Measurements from ENCODE around the gene GABBR2.

The GABBR2 gene

DNA sequence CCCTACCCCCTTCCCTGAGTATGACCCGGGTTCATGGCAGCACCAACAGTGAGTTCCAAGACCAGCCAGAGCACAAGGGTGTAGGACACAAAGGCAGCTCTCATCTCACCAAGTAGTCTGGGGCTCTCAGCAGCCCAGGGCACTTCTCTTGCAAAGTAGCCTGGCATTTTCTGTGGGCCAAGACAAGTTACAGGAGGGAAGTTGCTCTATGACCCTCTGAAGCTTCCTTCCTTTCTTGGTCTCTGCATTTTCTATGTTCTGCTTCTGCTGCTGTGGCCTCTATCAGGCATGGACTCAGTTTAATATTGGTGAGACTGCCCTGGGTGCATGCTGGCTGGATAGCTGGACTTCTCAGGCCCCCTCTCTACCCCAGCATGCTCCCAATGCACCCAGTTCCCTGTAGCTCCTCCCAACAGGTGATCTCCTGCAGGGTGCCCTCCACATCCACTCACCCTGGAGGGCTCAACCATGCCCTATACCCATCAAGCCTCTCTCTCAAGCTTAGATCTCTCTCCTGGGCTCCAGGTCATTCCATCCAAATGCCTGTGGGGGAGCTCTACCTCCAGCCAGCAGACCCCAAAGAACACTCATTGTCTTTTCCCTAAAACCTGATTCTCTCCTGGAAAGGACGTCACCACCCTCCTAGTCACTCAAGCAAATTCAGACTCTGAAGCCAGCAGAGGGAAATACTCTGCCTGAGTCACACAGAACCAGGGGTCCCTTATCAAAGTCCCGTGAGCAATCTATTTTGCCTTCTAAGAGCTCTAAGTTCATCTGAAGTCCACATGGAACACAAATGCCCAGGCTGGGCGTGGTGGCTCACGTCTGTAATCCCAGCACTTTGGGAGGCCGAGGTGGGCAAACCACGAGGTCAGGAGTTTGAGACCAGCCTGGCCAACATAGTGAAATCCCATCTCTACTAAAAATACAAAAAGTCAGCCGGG is 467.1 kb downstream of the GABBR2 start:
- TF ChIP-seq, protein P1, sequence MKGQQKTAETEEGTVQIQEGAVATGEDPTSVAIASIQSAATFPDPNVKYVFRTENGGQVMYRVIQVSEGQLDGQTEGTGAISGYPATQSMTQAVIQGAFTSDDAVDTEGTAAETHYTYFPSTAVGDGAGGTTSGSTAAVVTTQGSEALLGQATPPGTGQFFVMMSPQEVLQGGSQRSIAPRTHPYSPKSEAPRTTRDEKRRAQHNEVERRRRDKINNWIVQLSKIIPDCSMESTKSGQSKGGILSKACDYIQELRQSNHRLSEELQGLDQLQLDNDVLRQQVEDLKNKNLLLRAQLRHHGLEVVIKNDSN (IDR thresholded peaks at IDR 0.05) = no peak
- TF ChIP-seq CREB1 (IDR thresholded peaks at IDR 0.05; ENCODE audit: low read depth) (no peak), EGR1 (IDR thresholded peaks at IDR 0.05) (no peak), TAF1 (IDR thresholded peaks at IDR 0.05; ENCODE audit: low read depth) (no peak), RAD21 (IDR thresholded peaks at IDR 0.05; ENCODE audit: low read depth) (no peak), CEBPB (IDR thresholded peaks at IDR 0.05) (no peak), TCF12 (IDR thresholded peaks at IDR 0.05; ENCODE audit: low read depth) (no peak), EP300 (IDR thresholded peaks at IDR 0.05; ENCODE audit: borderline replicate concordance) (no peak), NFIC (IDR thresholded peaks at IDR 0.05) (no peak), YY1 (IDR thresholded peaks at IDR 0.05; ENCODE audit: low read depth) (no peak), FOXM1 (IDR thresholded peaks at IDR 0.05; ENCODE audit: borderline replicate concordance, low read depth) (no peak), ZBTB7A (IDR thresholded peaks at IDR 0.05; ENCODE audit: low read depth) (no peak), TEAD4 (IDR thresholded peaks at IDR 0.05) (no peak)
- TF ChIP-seq, protein P2, sequence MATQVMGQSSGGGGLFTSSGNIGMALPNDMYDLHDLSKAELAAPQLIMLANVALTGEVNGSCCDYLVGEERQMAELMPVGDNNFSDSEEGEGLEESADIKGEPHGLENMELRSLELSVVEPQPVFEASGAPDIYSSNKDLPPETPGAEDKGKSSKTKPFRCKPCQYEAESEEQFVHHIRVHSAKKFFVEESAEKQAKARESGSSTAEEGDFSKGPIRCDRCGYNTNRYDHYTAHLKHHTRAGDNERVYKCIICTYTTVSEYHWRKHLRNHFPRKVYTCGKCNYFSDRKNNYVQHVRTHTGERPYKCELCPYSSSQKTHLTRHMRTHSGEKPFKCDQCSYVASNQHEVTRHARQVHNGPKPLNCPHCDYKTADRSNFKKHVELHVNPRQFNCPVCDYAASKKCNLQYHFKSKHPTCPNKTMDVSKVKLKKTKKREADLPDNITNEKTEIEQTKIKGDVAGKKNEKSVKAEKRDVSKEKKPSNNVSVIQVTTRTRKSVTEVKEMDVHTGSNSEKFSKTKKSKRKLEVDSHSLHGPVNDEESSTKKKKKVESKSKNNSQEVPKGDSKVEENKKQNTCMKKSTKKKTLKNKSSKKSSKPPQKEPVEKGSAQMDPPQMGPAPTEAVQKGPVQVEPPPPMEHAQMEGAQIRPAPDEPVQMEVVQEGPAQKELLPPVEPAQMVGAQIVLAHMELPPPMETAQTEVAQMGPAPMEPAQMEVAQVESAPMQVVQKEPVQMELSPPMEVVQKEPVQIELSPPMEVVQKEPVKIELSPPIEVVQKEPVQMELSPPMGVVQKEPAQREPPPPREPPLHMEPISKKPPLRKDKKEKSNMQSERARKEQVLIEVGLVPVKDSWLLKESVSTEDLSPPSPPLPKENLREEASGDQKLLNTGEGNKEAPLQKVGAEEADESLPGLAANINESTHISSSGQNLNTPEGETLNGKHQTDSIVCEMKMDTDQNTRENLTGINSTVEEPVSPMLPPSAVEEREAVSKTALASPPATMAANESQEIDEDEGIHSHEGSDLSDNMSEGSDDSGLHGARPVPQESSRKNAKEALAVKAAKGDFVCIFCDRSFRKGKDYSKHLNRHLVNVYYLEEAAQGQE (IDR thresholded peaks at IDR 0.05; ENCODE audit: low read depth) = no peak
- TF ChIP-seq, protein P3, sequence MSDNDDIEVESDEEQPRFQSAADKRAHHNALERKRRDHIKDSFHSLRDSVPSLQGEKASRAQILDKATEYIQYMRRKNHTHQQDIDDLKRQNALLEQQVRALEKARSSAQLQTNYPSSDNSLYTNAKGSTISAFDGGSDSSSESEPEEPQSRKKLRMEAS (IDR thresholded peaks at IDR 0.05) = no peak

DNA sequence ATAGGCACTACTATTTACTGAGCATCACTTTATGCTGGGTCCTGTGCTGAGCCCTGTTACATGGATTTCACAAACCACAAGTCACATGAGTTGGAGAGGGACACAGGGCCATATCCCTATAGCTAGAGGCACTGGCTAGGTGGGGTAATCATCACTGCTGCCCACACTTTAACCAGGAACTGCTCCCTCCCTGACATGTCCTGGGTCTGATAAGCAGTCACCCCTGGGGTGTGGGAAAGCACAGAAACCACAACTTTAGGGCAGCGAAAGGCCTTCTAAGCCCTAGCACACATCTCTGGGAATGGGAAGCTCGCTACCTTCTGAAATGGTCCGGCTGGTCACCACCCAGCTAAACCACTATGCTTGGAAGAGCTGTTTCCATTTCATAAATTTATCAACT is 468.3 kb downstream of the GABBR2 start:
- TF ChIP-seq NFIC (IDR thresholded peaks at IDR 0.05) = no peak
- no peak for TF ChIP-seq TCF12 (IDR thresholded peaks at IDR 0.05; ENCODE audit: low read depth)
- TF ChIP-seq, protein P3 (IDR thresholded peaks at IDR 0.05) = no peak
- no peak for TF ChIP-seq YY1 (IDR thresholded peaks at IDR 0.05; ENCODE audit: low read depth)
- TF ChIP-seq, protein P2 (IDR thresholded peaks at IDR 0.05; ENCODE audit: low read depth) = no peak
